Measurements from ENCODE around the gene PEAK1. TPM values are rescaled to one million over a fixed set of nuclear protein-coding genes. Genes with fewer than 3 reads are reported as not detected.

PEAK1 gene
- polyA plus RNA-seq, 1 experiment: 52.1 TPM

- Histone ChIP-seq H3K9me3 (ENCODE audit: control insufficient read depth, insufficient read depth, low read length) (peaks cover 4% of the 10 kb centered on the region; the same call in 1 of the 2 replicates), H3K27me3 (ENCODE audit: control insufficient read depth, insufficient read depth, low read length) (no peaks in the 10 kb centered on the region), H3K4me3 (ENCODE audit: low read depth, low read length) (no peak overlapping the region), H3K27ac (ENCODE audit: low read depth, low read length) (peak overlapping the region; percentile 97)
- no peak for TF ChIP-seq CTCF (IDR thresholded peaks at IDR 0.05; ENCODE audit: low read depth, low read length)
- ChIA-PET POLR2A (interaction anchor here (1.0 kb wide), 2 partner anchors 13 to 275 kb away, joined by 3 to 5 read pairs; no protein-coding TSS in a partner anchor), CTCF (interaction anchor here (1.4 to 2.7 kb wide), 4 partner anchors 25 to 399 kb away, joined by 3 to 12 read pairs (median 6); no protein-coding TSS in a partner anchor)
- DNase-seq (ENCODE audit: low read depth, low spot score): no peak
Measured at GRCh38 chr15:77144026-77144425, 275.9 kb downstream of the PEAK1 start.

GRCh38 chr15:77143616-77144015, 276.3 kb downstream of the PEAK1 start:
- DNase-seq (ENCODE audit: low read depth, low spot score): no peak

GRCh38 chr15:77143191-77143590, 276.7 kb downstream of the PEAK1 start:
- CTCF ChIA-PET: interaction anchor here (2.0 to 2.7 kb wide), 2 partner anchors 25 to 354 kb away, joined by 6 to 12 read pairs; no protein-coding TSS in a partner anchor
- Histone ChIP-seq H3K9me3 (ENCODE audit: control insufficient read depth, insufficient read depth, low read length) (peaks cover 4% of the 10 kb centered on the region; the same call in 1 of the 2 replicates), H3K4me3 (ENCODE audit: low read depth, low read length) (no peak overlapping the region), H3K27ac (ENCODE audit: low read depth, low read length) (peak overlapping the region; percentile 97), H3K27me3 (ENCODE audit: control insufficient read depth, insufficient read depth, low read length) (no peaks in the 10 kb centered on the region)
- no peak for TF ChIP-seq CTCF (IDR thresholded peaks at IDR 0.05; ENCODE audit: low read depth, low read length)
- DNase-seq (ENCODE audit: low read depth, low spot score): no peak
- POLR2A ChIA-PET: no interaction called here

More at GRCh38 chr15:77143616-77144015, 276.3 kb downstream of the PEAK1 start:
- H3K9me3 ChIP-seq (ENCODE audit: control insufficient read depth, insufficient read depth, low read length): peaks cover 4% of the 10 kb centered on the region; the same call in 1 of the 2 replicates
- TF ChIP-seq CTCF (IDR thresholded peaks at IDR 0.05; ENCODE audit: low read depth, low read length): no peak
- ChIA-PET CTCF (interaction anchor here (1.4 to 2.7 kb wide), 4 partner anchors 25 to 400 kb away, joined by 3 to 12 read pairs (median 6); no protein-coding TSS in a partner anchor), POLR2A (interaction anchor here (1.0 kb wide), 1 partner anchor 12 kb away, joined by 3 read pairs; no protein-coding TSS in a partner anchor)
- H3K4me3 ChIP-seq (ENCODE audit: low read depth, low read length): no peak overlapping the region
- H3K27ac ChIP-seq (ENCODE audit: low read depth, low read length): peak overlapping the region; percentile 97
- H3K27me3 ChIP-seq (ENCODE audit: control insufficient read depth, insufficient read depth, low read length): no peaks in the 10 kb centered on the region

- TF ChIP-seq CTCF (IDR thresholded peaks at IDR 0.05; ENCODE audit: low read depth, low read length): no peak
- Histone ChIP-seq H3K4me3 (ENCODE audit: low read depth, low read length) (no peak overlapping the region), H3K9me3 (ENCODE audit: control insufficient read depth, insufficient read depth, low read length) (peaks cover 8% of the 10 kb centered on the region; the same call in 1 of the 2 replicates), H3K27me3 (ENCODE audit: control insufficient read depth, insufficient read depth, low read length) (no peaks in the 10 kb centered on the region), H3K27ac (ENCODE audit: low read depth, low read length) (no peak overlapping the region)
- POLR2A ChIA-PET: interaction anchor here (0.7 kb wide), 1 partner anchor 39 kb away, joined by 3 read pairs; no protein-coding TSS in a partner anchor
- DNase-seq (ENCODE audit: low read depth, low spot score): no peak
- CTCF ChIA-PET: interaction anchor here (1.2 to 1.4 kb wide), 3 partner anchors 22 to 403 kb away, joined by 3 to 5 read pairs (median 4); no protein-coding TSS in a partner anchor
Measured at GRCh38 chr15:77140220-77140619, 279.7 kb downstream of the PEAK1 start.

- no peak overlapping the region for H3K4me3 ChIP-seq (ENCODE audit: low read depth, low read length)
- TF ChIP-seq CTCF (IDR thresholded peaks at IDR 0.05; ENCODE audit: low read depth, low read length): no peak
- no peaks in the 10 kb centered on the region for H3K27me3 ChIP-seq (ENCODE audit: control insufficient read depth, insufficient read depth, low read length)
- H3K9me3 ChIP-seq (ENCODE audit: control insufficient read depth, insufficient read depth, low read length): peaks cover 8% of the 10 kb centered on the region; the same call in 1 of the 2 replicates
- DNase-seq (ENCODE audit: low read depth, low spot score): no peak
- POLR2A ChIA-PET: no interaction called here
- CTCF ChIA-PET: interaction anchor here (1.3 to 1.4 kb wide), 2 partner anchors 21 to 404 kb away, joined by 4 to 5 read pairs; no protein-coding TSS in a partner anchor
- H3K27ac ChIP-seq (ENCODE audit: low read depth, low read length): no peak overlapping the region
Measured at GRCh38 chr15:77139312-77139711, 280.6 kb downstream of the PEAK1 start.

Data from AG04450 (cell line).